Neuronal stem cell (in vitro differentiated cells): Measurements from ENCODE around the gene DENND1B.

Experiments used
- DNase-seq: peaks from one replicate; pipeline ENCODE4 v3.0.0-alpha.2; 2013; ENCODE audit warnings: low spot score
- H2AFZ ChIP-seq: one replicate; pipeline ENCODE4 v1.6.1; 2013; ENCODE audit warnings: mild to moderate bottlenecking, low read length, inconsistent platforms
- H2AK5ac ChIP-seq: 2 replicates; pipeline ENCODE4 v1.6.1; 2013; ENCODE audit warnings: low read depth, mild to moderate bottlenecking, inconsistent platforms, low read length, moderate library complexity, mixed read lengths
- H2BK120ac ChIP-seq: 2 replicates; pipeline ENCODE4 v1.6.1; 2013; ENCODE audit warnings: low read depth, mild to moderate bottlenecking, inconsistent platforms, low read length, moderate library complexity, mixed read lengths
- H2BK12ac ChIP-seq: one replicate; pipeline ENCODE4 v1.6.1; 2013; ENCODE audit warnings: low read length, inconsistent platforms
- H2BK15ac ChIP-seq: 2 replicates; pipeline ENCODE4 v1.6.1; 2013; ENCODE audit warnings: mild to moderate bottlenecking, low read length, inconsistent platforms, mixed read lengths
- H2BK5ac ChIP-seq: one replicate; pipeline ENCODE4 v1.6.1; 2013; ENCODE audit warnings: inconsistent platforms, mild to moderate bottlenecking, low read length, moderate library complexity
- H3K14ac ChIP-seq: one replicate; pipeline ENCODE4 v1.6.1; 2013; ENCODE audit warnings: low read length, inconsistent platforms
- H3K18ac ChIP-seq: 2 replicates; pipeline ENCODE4 v1.6.1; 2013; ENCODE audit warnings: low read length, inconsistent platforms
- H3K23ac ChIP-seq: 2 replicates; pipeline ENCODE4 v1.6.1; 2013; ENCODE audit warnings: low read depth, mild to moderate bottlenecking, mixed read lengths, low read length, inconsistent platforms; ENCODE audit not compliant: poor library complexity
- H3K27ac ChIP-seq: replicated peaks from 3 replicates; pipeline ENCODE4 v1.5.1; 2013; ENCODE audit warnings: low read length, inconsistent platforms
- H3K27me3 ChIP-seq, 3 experiments: 2 replicates each; pipeline ENCODE4 v1.6.1; 2013; ENCODE audit warnings: low read length in 3 of 3, mild to moderate bottlenecking in 2 of 3, inconsistent platforms in 1 of 3, low read depth in 1 of 3, mixed read lengths in 1 of 3, moderate library complexity in 1 of 3; ENCODE audit not compliant: control insufficient read depth in 3 of 3, insufficient read depth in 3 of 3
- H3K36me3 ChIP-seq, 2 donors: replicated peaks in 1 of 2; 2 replicates each; pipeline ENCODE4 v1.6.1; 2013; ENCODE audit warnings: low read length in 2 of 2; ENCODE audit not compliant: control insufficient read depth in 2 of 2, insufficient read depth in 2 of 2
- H3K4ac ChIP-seq: 2 replicates; pipeline ENCODE4 v1.6.1; 2013; ENCODE audit warnings: inconsistent platforms, mild to moderate bottlenecking, low read length, moderate library complexity
- H3K4me1 ChIP-seq, 2 donors: 1 replicate in 1 of 2; 2 replicates in 1 of 2; pipeline ENCODE4 v1.6.1; 2013; ENCODE audit warnings: low read length in 2 of 2, low read depth in 1 of 2; ENCODE audit not compliant: control insufficient read depth in 2 of 2, insufficient read depth in 1 of 2
- H3K4me2 ChIP-seq: one replicate; pipeline ENCODE4 v1.6.1; 2013; ENCODE audit warnings: mild to moderate bottlenecking, low read length, inconsistent platforms; ENCODE audit not compliant: insufficient read depth, poor library complexity, severe bottlenecking
- H3K4me3 ChIP-seq, 2 donors: 2 replicates each; pipeline ENCODE4 v1.5.1; 2013; ENCODE audit warnings: low read length in 2 of 2, mild to moderate bottlenecking in 2 of 2, inconsistent platforms in 1 of 2, moderate library complexity in 1 of 2
- H3K79me1 ChIP-seq: one replicate; pipeline ENCODE4 v1.6.1; 2013; ENCODE audit warnings: low read depth, mild to moderate bottlenecking, inconsistent platforms, low read length, moderate library complexity
- H3K9ac ChIP-seq: one replicate; pipeline ENCODE4 v1.6.1; 2013; ENCODE audit warnings: mild to moderate bottlenecking, low read depth, low read length, inconsistent platforms; ENCODE audit not compliant: poor library complexity
- H3K9me3 ChIP-seq, 2 donors: replicated peaks in 1 of 2; 2 replicates each; pipeline versions ENCODE3 to v1.6.1; 2013; ENCODE audit warnings: low read length in 2 of 2, mild to moderate bottlenecking in 2 of 2, inconsistent platforms in 1 of 2, low read depth in 1 of 2, mixed read lengths in 1 of 2, moderate library complexity in 1 of 2; ENCODE audit not compliant: control insufficient read depth in 2 of 2, insufficient read depth in 1 of 2
- H4K8ac ChIP-seq: one replicate; pipeline ENCODE4 v1.6.1; 2013; ENCODE audit warnings: low read depth, mild to moderate bottlenecking, inconsistent platforms, low read length, moderate library complexity
- H4K91ac ChIP-seq: one replicate; pipeline ENCODE4 v1.6.1; 2013; ENCODE audit warnings: low read length, low read depth, mild to moderate bottlenecking, inconsistent platforms; ENCODE audit not compliant: poor library complexity
- WGBS, 2 donors: extraction: QIAGEN DNeasy Blood & Tissue Kit; methylation state at CpG; one replicate each; pipeline ENCODE4 v1.1.7; 2013; ENCODE audit warnings: missing lambda C conversion rate in 2 of 2, mixed read lengths in 1 of 2; ENCODE audit not compliant: insufficient read length in 2 of 2, insufficient replicate concordance in 1 of 2; ENCODE audit errors: extremely low coverage in 2 of 2; 5-methylcytosine and 5-hydroxymethylcytosine counted together

DENND1B gene

DNA sequence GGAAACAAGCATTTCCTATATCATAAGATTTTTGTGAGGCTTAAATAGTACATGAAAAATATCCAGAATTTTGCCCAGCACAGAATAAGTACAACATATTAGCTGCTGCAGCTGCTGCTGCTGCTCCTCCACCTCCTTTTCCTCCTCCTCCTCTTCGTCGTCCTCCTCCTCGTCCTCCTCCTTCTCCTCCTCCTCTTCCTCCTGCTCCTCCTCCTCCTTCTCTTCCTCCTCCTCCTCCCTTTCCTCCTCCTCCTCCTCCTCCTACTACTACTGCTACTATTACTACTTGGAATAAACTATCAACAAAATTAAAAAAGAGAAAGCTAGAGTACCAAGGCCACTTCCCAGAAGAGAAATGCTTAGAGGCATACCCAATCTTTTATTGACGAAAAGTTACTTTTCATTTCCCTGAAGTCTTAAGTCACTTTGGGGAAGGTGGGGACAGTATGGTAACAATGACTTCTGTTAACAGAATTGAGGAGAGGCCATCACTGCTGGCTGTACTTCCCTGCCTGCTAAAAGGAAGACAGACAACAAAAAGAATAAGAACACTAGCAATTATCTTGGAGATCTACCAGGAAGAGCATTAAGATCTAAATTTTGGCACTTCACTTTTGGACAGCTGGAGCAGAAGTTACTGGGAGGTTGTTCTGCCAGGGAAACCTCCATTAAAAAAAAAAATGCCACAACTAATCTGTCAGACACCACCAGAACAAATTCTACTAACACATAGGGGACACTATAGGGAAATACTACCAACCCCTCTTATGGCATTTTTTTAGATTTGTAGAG is 7.1 kb downstream of the DENND1B start:
- Histone ChIP-seq H3K14ac (no peak overlapping the region), H2AK5ac (no peak overlapping the region), H2BK5ac (no peak overlapping the region), H3K4me2 (no peak overlapping the region), H4K8ac (no peak overlapping the region), H3K9me3 (no peaks in the 10 kb centered on the region), H3K4ac (no peak overlapping the region), H3K23ac (no peak overlapping the region), H3K27me3 (peaks cover 0 to 11% (median 0%) of the 10 kb centered on the region in 3 experiments), H2BK15ac (no peak overlapping the region), H2BK12ac (no peak overlapping the region), H3K27ac (no peak overlapping the region), H4K91ac (no peak overlapping the region), H3K79me1 (no peaks in the 10 kb centered on the region), H3K4me1 (no peaks in the 10 kb centered on the region), H3K18ac (no peak overlapping the region), H2AFZ (no peak overlapping the region), H3K4me3 (no peak overlapping the region), H3K9ac (no peak overlapping the region), H2BK120ac (no peak overlapping the region), H3K36me3 (no peaks in the 10 kb centered on the region)
- no CpG with 5 or more reads among the region's 4 CpGs for whole genome bisulfite sequencing, 2 donors
- DNase-seq = no peak

DNA sequence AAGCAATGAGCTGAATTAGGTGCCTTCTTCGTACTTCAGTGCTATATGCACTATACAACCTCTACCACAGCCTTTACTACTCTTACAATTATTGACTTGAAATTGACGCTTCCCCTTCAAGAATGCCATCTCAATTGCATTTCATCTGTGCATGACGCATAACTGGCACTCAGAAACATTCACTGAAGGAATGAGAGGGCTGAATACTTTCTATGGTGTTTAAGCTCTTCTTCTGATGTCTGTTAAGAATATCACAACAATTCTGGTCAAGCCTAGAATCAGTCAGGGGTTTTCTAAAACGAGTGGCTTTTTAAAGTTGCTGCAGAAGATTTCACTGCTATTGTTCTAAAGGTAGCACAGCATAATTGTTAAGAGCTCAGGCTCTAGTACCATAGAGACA is 11.5 kb downstream of the DENND1B start:
- Histone ChIP-seq H2BK5ac (no peak overlapping the region), H2AK5ac (no peak overlapping the region), H3K79me1 (no peaks in the 10 kb centered on the region), H2BK15ac (no peak overlapping the region), H3K4me1 (no peaks in the 10 kb centered on the region), H2BK120ac (no peak overlapping the region), H2BK12ac (no peak overlapping the region), H3K27me3 (no peaks in the 10 kb centered on the region), H3K4me2 (no peak overlapping the region), H4K8ac (no peak overlapping the region), H3K23ac (no peak overlapping the region), H4K91ac (no peak overlapping the region), H3K4me3 (no peak overlapping the region), H3K4ac (no peak overlapping the region), H3K9me3 (no peaks in the 10 kb centered on the region), H2AFZ (no peak overlapping the region), H3K18ac (no peak overlapping the region), H3K27ac (no peak overlapping the region), H3K14ac (no peak overlapping the region), H3K36me3 (no peaks in the 10 kb centered on the region), H3K9ac (no peak overlapping the region)
- no peak for DNase-seq
- no CpG with 5 or more reads among the region's 4 CpGs for WGBS, 2 donors

DNA sequence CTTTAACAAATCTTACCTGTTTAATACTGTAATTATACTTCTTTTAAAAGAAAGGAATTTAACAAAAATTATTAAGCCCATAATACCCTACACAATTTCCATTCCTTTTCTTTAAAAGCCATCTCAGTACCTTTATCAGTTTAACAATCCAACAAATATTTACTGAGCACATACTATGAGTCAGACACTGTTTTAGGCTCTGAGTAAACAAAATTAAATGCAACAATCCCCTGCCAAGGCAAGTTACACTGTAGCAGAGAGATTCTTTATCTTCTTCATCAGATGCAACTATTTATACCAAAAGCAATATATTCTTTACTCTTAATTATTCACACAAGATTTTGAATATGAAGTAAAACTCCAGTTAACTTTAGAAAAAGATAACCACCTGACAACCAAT is 12.0 kb downstream of the DENND1B start:
- Histone ChIP-seq H3K79me1 (no peaks in the 10 kb centered on the region), H3K27me3 (no peaks in the 10 kb centered on the region), H2AFZ (no peak overlapping the region), H3K14ac (no peak overlapping the region), H2BK12ac (no peak overlapping the region), H3K4ac (no peak overlapping the region), H3K9me3 (no peaks in the 10 kb centered on the region), H4K91ac (no peak overlapping the region), H2BK120ac (no peak overlapping the region), H3K27ac (no peak overlapping the region), H2BK15ac (no peak overlapping the region), H3K4me3 (no peak overlapping the region), H3K9ac (no peak overlapping the region), H3K23ac (no peak overlapping the region), H2AK5ac (no peak overlapping the region), H2BK5ac (no peak overlapping the region), H3K18ac (no peak overlapping the region), H4K8ac (no peak overlapping the region), H3K4me1 (no peaks in the 10 kb centered on the region), H3K36me3 (no peaks in the 10 kb centered on the region), H3K4me2 (no peak overlapping the region)
- DNase-seq = no peak

DNA sequence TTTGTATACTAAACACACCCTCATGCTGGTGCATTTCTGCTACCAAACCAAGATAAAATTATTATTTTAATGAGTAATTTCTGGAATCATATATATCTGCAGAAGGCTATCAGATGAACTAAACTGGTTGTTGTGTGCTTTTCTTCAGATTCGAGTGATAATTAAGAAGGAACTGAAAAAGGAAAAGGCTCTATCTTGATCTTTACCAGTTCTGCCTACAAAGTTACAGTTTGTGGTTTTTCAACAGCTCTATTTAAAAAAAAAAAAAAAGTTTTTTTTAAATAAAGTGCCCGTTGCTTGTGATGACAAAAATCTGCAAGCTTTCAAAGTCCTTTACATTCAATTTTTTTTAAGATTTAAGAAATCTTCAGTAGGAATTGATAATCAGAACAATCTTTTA is 13.6 kb downstream of the DENND1B start:
- H3K14ac ChIP-seq = no peak overlapping the region
- no peak overlapping the region for H3K9ac ChIP-seq
- no peaks in the 10 kb centered on the region for H3K27me3 ChIP-seq
- WGBS, 2 donors = no CpG with 5 or more reads among the region's 2 CpGs
- H3K4ac ChIP-seq = no peak overlapping the region
- H2BK120ac ChIP-seq = no peak overlapping the region
- H3K36me3 ChIP-seq = no peaks in the 10 kb centered on the region
- no peak overlapping the region for H2BK12ac ChIP-seq
- H2BK15ac ChIP-seq = no peak overlapping the region
- H3K23ac ChIP-seq = no peak overlapping the region
- H4K8ac ChIP-seq = no peak overlapping the region
- H2AK5ac ChIP-seq = no peak overlapping the region
- no peak overlapping the region for H4K91ac ChIP-seq
- no peak overlapping the region for H3K18ac ChIP-seq
- no peak overlapping the region for H2BK5ac ChIP-seq
- no peak overlapping the region for H3K4me2 ChIP-seq
- no peak overlapping the region for H3K4me3 ChIP-seq
- no peaks in the 10 kb centered on the region for H3K4me1 ChIP-seq
- no peak overlapping the region for H2AFZ ChIP-seq
- no peaks in the 10 kb centered on the region for H3K79me1 ChIP-seq
- no peaks in the 10 kb centered on the region for H3K9me3 ChIP-seq
- H3K27ac ChIP-seq = no peak overlapping the region
- no peak for DNase-seq
